Glomerular visceral epithelial cell (primary cell): Measurements from ENCODE around the gene MYBPC3.

Experiments used
- DNase-seq: peaks from one replicate; pipeline ENCODE4 v3.0.0-alpha.2; 2016; ENCODE audit errors: extremely low spot score

Gene MYBPC3

GRCh38 chr11:47357985-47358730, 5.7 kb upstream of the MYBPC3 start:
- no peak for DNase-seq

DNA sequence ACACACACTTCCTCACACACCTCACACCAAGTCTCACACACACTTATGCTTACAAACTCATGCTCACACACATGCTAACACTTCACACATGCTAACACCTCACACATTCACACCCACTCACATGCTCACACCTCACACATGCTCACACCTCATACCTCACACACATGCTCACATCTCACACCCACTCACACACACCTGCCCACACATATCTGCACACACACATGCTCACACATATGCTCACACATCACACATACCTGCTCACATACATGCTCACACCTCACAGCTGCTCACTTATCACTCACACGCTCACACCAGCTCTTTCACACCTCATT, 4.5 kb upstream of the MYBPC3 start:
- DNase-seq = no peak

DNA sequence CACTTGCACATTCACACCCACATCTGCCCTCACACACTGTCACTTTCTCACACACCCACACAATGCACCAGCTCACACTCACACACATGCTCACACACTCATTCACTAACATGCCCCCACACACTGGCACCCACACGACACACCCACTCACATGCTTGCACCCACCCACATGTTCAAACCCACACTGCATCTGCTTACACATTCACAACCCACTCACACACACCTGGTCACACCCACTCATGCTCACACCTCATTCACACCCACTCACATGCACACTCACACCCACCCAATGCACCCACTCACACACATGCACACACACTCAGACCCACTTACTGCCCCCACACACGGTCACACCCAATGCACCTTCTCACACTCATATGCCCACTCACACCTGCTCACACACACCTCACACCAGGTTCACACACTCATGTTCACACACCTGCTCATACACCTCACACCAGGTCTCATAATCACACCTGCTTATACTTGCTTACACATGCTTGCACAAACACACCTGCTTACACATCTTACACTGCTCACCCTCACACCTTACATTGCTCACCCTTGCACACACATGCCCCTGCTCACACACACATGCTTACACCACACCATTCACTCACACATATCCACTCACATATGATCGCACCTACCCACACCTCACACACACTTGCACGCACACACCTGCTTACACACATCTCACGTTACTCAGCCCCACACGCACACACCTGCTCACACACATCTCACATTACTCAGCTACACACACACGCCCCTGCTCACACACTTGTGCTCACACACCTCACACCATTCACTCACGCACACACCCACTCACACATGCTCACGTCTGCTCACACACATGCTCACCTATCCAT, 3.9 kb upstream of the MYBPC3 start:
- no peak for DNase-seq

GRCh38 chr11:47355283-47356128, 3.0 kb upstream of the MYBPC3 start:
- DNase-seq = peak; percentile 92

GRCh38 chr11:47354913-47355282, 2.4 kb upstream of the MYBPC3 start:
- DNase-seq = no peak

DNA sequence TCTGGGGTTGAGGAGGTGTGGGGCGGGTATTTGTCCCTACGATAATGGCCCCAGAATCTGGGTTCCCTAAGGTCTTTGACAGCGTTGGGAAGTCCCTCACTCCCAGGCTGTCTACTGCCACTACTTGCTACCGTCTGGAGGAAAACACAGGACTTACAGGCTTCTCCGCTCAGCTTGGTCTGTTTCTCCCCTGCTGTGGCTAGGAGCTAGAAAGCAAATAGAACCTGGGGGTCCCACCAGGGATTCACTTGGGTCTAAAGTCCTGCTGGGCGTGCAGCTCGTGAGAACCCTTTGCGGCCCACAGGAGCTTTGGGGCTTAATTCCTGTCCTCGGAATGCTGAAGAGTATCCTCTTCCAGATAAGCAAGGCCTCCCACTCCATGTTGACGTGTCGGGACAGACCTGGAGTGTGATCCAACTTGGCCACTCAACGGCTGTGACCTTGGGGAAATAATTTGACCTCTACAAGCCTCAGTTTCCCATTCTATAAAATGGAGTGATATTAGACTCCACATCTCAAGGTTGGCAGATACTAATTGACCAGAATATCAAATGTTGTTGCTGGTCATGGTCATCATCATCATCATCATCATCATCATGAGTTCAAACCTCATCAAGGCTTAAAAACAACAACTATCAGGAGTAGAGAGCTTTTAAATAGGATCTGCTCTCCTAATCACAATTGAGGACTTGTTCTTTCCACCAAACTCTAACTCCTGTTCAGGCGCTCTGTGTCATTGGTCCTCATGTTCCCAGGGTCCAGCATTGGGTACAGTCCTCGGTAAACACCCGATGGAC, 1.7 kb upstream of the MYBPC3 start:
- no peak for DNase-seq

- no peak for DNase-seq
These were observed 1.1 kb downstream of the MYBPC3 start for GRCh38 chr11:47351156-47352126.

GRCh38 chr11:47350315-47350714, 2.2 kb downstream of the MYBPC3 start:
- no peak for DNase-seq

GRCh38 chr11:47349521-47350095, 2.9 kb downstream of the MYBPC3 start:
- DNase-seq = no peak

DNA sequence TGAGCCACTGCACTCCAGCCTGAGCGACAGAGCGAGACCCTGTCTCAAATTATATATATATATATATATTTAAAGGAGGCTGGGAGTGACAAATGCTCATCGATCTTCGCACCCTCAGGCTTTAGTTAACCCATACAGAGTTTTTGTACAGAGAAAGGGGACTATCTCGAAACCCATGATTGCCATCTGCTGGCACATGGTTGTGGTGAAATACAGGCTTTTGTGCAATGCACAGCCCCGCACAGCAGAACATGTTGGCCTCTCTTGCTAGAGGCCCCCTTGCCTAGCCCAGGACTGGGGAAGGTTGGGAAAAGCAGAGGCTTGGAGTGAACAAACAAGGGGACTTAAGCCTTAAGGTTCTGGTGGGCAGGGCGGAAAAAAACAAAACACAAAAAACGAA, 3.6 kb downstream of the MYBPC3 start:
- peak; percentile 37 for DNase-seq

GRCh38 chr11:47348131-47348802, 4.2 kb downstream of the MYBPC3 start:
- DNase-seq = no peak

GRCh38 chr11:47347137-47347536, 5.4 kb downstream of the MYBPC3 start:
- no peak for DNase-seq

GRCh38 chr11:47345890-47346563, 6.5 kb downstream of the MYBPC3 start:
- no peak for DNase-seq

DNA sequence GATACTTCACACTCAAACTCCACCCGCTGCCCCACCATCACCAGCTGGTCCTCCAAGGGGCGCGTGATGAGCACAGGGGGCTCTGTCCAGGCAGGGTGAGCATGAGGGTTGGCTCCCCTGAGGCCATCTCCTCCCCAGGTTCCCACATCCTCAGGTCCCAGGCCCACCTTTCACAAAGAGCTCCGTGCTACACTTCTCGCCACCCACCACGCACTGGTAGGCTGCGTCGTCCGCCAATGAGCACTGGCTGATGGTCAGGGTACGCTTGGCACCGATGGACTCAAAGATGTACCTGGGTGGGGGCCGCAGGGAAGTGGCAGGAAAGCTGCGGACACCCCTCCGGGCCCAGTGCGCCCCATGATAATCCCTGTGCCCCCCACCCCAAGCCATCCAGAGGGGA, 9.6 kb downstream of the MYBPC3 start:
- no peak for DNase-seq

- no peak for DNase-seq
These were observed 10.3 kb downstream of the MYBPC3 start for GRCh38 chr11:47342036-47342803.

DNA sequence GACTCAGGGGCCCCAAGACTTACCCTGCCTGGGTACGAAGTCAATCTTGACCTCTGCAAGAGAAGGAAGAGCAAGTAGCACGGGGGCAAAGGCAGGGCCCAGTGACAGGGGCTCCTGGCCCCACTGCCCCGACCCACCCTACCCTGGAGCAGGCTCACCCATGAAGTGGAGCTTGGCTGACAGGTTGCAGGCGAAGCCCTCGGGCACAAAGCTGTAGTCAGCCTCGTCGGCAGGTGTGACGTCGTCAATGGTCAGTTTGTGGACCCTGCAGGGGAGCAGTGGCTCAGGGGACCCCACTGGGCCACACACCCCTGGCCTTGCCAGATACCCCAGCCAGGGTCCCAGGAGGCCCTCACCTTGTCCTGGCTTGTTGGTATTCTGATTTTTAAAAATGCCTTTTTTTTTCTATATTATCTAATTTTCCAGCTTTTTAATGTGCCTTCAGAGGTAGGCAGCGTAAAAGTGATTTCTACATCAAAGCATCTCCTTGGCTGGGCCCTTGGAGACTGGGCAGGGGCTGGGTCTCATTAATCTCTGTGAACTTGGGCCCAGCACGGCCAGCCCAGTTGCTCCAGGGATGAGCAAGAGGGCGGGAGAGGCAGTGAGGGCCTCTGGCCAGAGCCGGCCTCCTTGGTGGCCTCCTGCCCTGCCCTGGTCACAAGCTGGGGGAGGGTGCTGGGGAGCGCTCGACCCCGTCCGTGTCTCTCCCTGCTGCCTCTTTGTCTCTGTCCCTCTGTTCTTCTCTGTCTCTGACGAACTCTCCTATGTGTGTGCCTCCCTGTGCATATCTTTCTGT, 11.3 kb downstream of the MYBPC3 start:
- no peak for DNase-seq

- DNase-seq = no peak
These were observed 12.5 kb downstream of the MYBPC3 start for GRCh38 chr11:47340010-47340409.
